ENCODE data around the gene DRAP1.

GRCh38 chr11:65900899-65901180, 18.4 kb upstream of the DRAP1 start:
- no peak for TF ChIP-seq CTCF (conservative IDR thresholded peaks at IDR 0.05; ENCODE audit: low read length)
- TF ChIP-seq EZH2phosphoT487 (IDR thresholded peaks at IDR 0.05; ENCODE audit: borderline replicate concordance, low read depth, low read length), result no peak

Measured in OCI-LY7 (cell line).